ENCODE measurements around the gene STX2.
"Not testable (repeated sequence)": the region's sequence is repeated elsewhere in the genome, so short reads cannot be mapped to it uniquely, and the experiment has no call there.

Gene STX2

GRCh38 chr12:130870442-130871285 lies 31.6 kb upstream of the STX2 start:
- peak; percentile 85 for DNase-seq (ENCODE audit: low spot score)

GRCh38 chr12:130868412-130868811 lies 29.4 kb upstream of the STX2 start:
- no peak for DNase-seq (ENCODE audit: low spot score)

- DNase-seq (ENCODE audit: low spot score) = no peak
These were observed 24.2 kb upstream of the STX2 start for GRCh38 chr12:130863298-130863697.

GRCh38 chr12:130862771-130863170 lies 23.7 kb upstream of the STX2 start:
- not testable (repeated sequence) for DNase-seq (ENCODE audit: low spot score)

- no peak for DNase-seq (ENCODE audit: low spot score)
These were observed 23.1 kb upstream of the STX2 start for GRCh38 chr12:130862161-130862560.

- no peak for DNase-seq (ENCODE audit: low spot score)
These were observed 21.3 kb upstream of the STX2 start for GRCh38 chr12:130860311-130860710.

- no peak for DNase-seq (ENCODE audit: low spot score)
These were observed 20.1 kb upstream of the STX2 start for GRCh38 chr12:130859161-130859560.

GRCh38 chr12:130858084-130858483 lies 19.0 kb upstream of the STX2 start:
- DNase-seq (ENCODE audit: low spot score) = no peak

GRCh38 chr12:130856088-130856487 lies 17.0 kb upstream of the STX2 start:
- DNase-seq (ENCODE audit: low spot score) = no peak

- no peak for DNase-seq (ENCODE audit: low spot score)
These were observed 11.5 kb upstream of the STX2 start for GRCh38 chr12:130850418-130851021.

- no peak for DNase-seq (ENCODE audit: low spot score)
These were observed 10.7 kb upstream of the STX2 start for GRCh38 chr12:130849561-130850417.

GRCh38 chr12:130848785-130849305 lies 9.8 kb upstream of the STX2 start:
- not testable (repeated sequence) for DNase-seq (ENCODE audit: low spot score)

- not testable (repeated sequence) for DNase-seq (ENCODE audit: low spot score)
These were observed 9.1 kb upstream of the STX2 start for GRCh38 chr12:130848105-130848504.

- DNase-seq (ENCODE audit: low spot score) = no peak
These were observed 8.1 kb upstream of the STX2 start for GRCh38 chr12:130847112-130847511.

- DNase-seq (ENCODE audit: low spot score) = no peak
These were observed 7.3 kb upstream of the STX2 start for GRCh38 chr12:130846369-130846768.

- no peak for DNase-seq (ENCODE audit: low spot score)
These were observed 837 bp upstream of the STX2 start for GRCh38 chr12:130839770-130840404.

- peak; percentile 31 for DNase-seq (ENCODE audit: low spot score)
These were observed 633 bp downstream of the STX2 start for GRCh38 chr12:130838284-130838950.

GRCh38 chr12:130835436-130835835 lies 3.6 kb downstream of the STX2 start:
- no peak for DNase-seq (ENCODE audit: low spot score)

- DNase-seq (ENCODE audit: low spot score) = no peak
These were observed 4.0 kb downstream of the STX2 start for GRCh38 chr12:130835011-130835410.

- DNase-seq (ENCODE audit: low spot score) = peak; percentile 42
These were observed 6.4 kb downstream of the STX2 start for GRCh38 chr12:130832561-130833209.

Data from AG08396 (cell line).